ENCODE results near the gene MKNK1.

Gene MKNK1

GRCh38 chr1:46558966-46559365 lies 45.1 kb downstream of the MKNK1 start:
- TF ChIP-seq JUND (IDR thresholded peaks at IDR 0.05; ENCODE audit: low read depth), result no peak
- in situ Hi-C loops (cut with HindIII; ENCODE audit: low pct_unique_long_range_greater_than_20kb, low sequenced_read_pairs), result no loop called here

GRCh38 chr1:46558141-46558963 lies 45.7 kb downstream of the MKNK1 start:
- in situ Hi-C loops (cut with HindIII; ENCODE audit: low pct_unique_long_range_greater_than_20kb, low sequenced_read_pairs), result no loop called here
- TF ChIP-seq JUND (IDR thresholded peaks at IDR 0.05; ENCODE audit: low read depth), result no peak
- no peak for DNase-seq (ENCODE audit: low read depth in 1 of 2, low spot score in 1 of 2)

More at GRCh38 chr1:46558966-46559365, 45.1 kb downstream of the MKNK1 start:
- no peak for DNase-seq (ENCODE audit: low read depth in 1 of 2, low spot score in 1 of 2)

GRCh38 chr1:46557403-46557802 lies 46.7 kb downstream of the MKNK1 start:
- in situ Hi-C loops (cut with HindIII; ENCODE audit: low pct_unique_long_range_greater_than_20kb, low sequenced_read_pairs), result no loop called here

GRCh38 chr1:46556822-46557221 lies 47.2 kb downstream of the MKNK1 start:
- TF ChIP-seq JUND (IDR thresholded peaks at IDR 0.05; ENCODE audit: low read depth), result no peak
- in situ Hi-C loops (cut with HindIII; ENCODE audit: low pct_unique_long_range_greater_than_20kb, low sequenced_read_pairs), result no loop called here
- no peak for DNase-seq (ENCODE audit: low read depth in 1 of 2, low spot score in 1 of 2)

More at GRCh38 chr1:46557403-46557802, 46.7 kb downstream of the MKNK1 start:
- no peak for DNase-seq (ENCODE audit: low read depth in 1 of 2, low spot score in 1 of 2)
- TF ChIP-seq JUND (IDR thresholded peaks at IDR 0.05; ENCODE audit: low read depth), result no peak

GRCh38 chr1:46555826-46556619 lies 48.0 kb downstream of the MKNK1 start:
- DNase-seq (ENCODE audit: low read depth in 1 of 2, low spot score in 1 of 2), result no peak
- no peak for TF ChIP-seq JUND (IDR thresholded peaks at IDR 0.05; ENCODE audit: low read depth)
- in situ Hi-C loops (cut with HindIII; ENCODE audit: low pct_unique_long_range_greater_than_20kb, low sequenced_read_pairs), result no loop called here

- no peak for DNase-seq (ENCODE audit: low read depth in 1 of 2, low spot score in 1 of 2)
- in situ Hi-C loops (cut with HindIII; ENCODE audit: low pct_unique_long_range_greater_than_20kb, low sequenced_read_pairs), result no loop called here
- no peak for TF ChIP-seq JUND (IDR thresholded peaks at IDR 0.05; ENCODE audit: low read depth)
Measured at GRCh38 chr1:46554597-46555381, 49.3 kb downstream of the MKNK1 start.

- no peak for DNase-seq (ENCODE audit: low read depth in 1 of 2, low spot score in 1 of 2)
- no peak for TF ChIP-seq JUND (IDR thresholded peaks at IDR 0.05; ENCODE audit: low read depth)
- in situ Hi-C loops (cut with HindIII; ENCODE audit: low pct_unique_long_range_greater_than_20kb, low sequenced_read_pairs), result no loop called here
Measured at GRCh38 chr1:46554236-46554596, 49.9 kb downstream of the MKNK1 start.

GRCh38 chr1:46553506-46553905 lies 50.6 kb downstream of the MKNK1 start:
- DNase-seq (ENCODE audit: low read depth in 1 of 2, low spot score in 1 of 2), result no peak
- TF ChIP-seq JUND (IDR thresholded peaks at IDR 0.05; ENCODE audit: low read depth), result no peak
- in situ Hi-C loops (cut with HindIII; ENCODE audit: low pct_unique_long_range_greater_than_20kb, low sequenced_read_pairs), result no loop called here

GRCh38 chr1:46552357-46553237 lies 51.5 kb downstream of the MKNK1 start:
- TF ChIP-seq JUND (IDR thresholded peaks at IDR 0.05; ENCODE audit: low read depth), result no peak
- in situ Hi-C loops (cut with HindIII; ENCODE audit: low pct_unique_long_range_greater_than_20kb, low sequenced_read_pairs), result no loop called here
- DNase-seq (ENCODE audit: low read depth in 1 of 2, low spot score in 1 of 2), result no peak

- TF ChIP-seq JUND (IDR thresholded peaks at IDR 0.05; ENCODE audit: low read depth), result no peak
- in situ Hi-C loops (cut with HindIII; ENCODE audit: low pct_unique_long_range_greater_than_20kb, low sequenced_read_pairs), result no loop called here
Measured at GRCh38 chr1:46551597-46552095, 52.4 kb downstream of the MKNK1 start, which contains the start of gene KNCN. TSS of gene KNCN (minus strand) at chr1:46551647. CDS start at chr1:46551215, 432 bp downstream.

GRCh38 chr1:46550751-46551231 lies 53.3 kb downstream of the MKNK1 start:
- DNase-seq (ENCODE audit: low read depth in 1 of 2, low spot score in 1 of 2), result no peak
- in situ Hi-C loops (cut with HindIII; ENCODE audit: low pct_unique_long_range_greater_than_20kb, low sequenced_read_pairs), result no loop called here
- TF ChIP-seq JUND (IDR thresholded peaks at IDR 0.05; ENCODE audit: low read depth), result no peak

More at GRCh38 chr1:46551597-46552095, 52.4 kb downstream of the MKNK1 start, which contains the start of gene KNCN:
- no peak for DNase-seq (ENCODE audit: low read depth in 1 of 2, low spot score in 1 of 2)
